Endothelial cell of umbilical vein (primary cell): ENCODE data around the gene CYP1A2.

Experiments
- EZH2 ChIP-seq: IDR thresholded peaks from 2 replicates; pipeline ENCODE4 v1.6.1; 2012; ENCODE audit warnings: borderline replicate concordance, low read depth, mild to moderate bottlenecking, moderate library complexity, low read length, inconsistent platforms; ENCODE audit not compliant: severe bottlenecking
- FOS ChIP-seq: IDR thresholded peaks from 2 replicates; pipeline ENCODE4 v1.6.1; 2011; ENCODE audit warnings: mild to moderate bottlenecking, low read length, moderate library complexity, borderline replicate concordance; ENCODE audit not compliant: insufficient read depth
- JUN ChIP-seq: IDR thresholded peaks from 2 replicates; pipeline ENCODE4 v1.6.1; 2011; ENCODE audit warnings: borderline replicate concordance, low read depth; ENCODE audit not compliant: insufficient read length, insufficient read depth
- MYC ChIP-seq: IDR thresholded peaks from one replicate; pipeline ENCODE4 v1.6.1; 2011; ENCODE audit warnings: mild to moderate bottlenecking, low read depth, low read length
- POLR2A ChIP-seq: IDR thresholded peaks from 2 replicates; pipeline ENCODE4 v1.6.1; 2012; ENCODE audit warnings: low read depth, mild to moderate bottlenecking, control low read depth, low read length
- POLR2AphosphoS5 ChIP-seq: IDR thresholded peaks from 2 replicates; pipeline ENCODE4 v1.6.1; 2012; ENCODE audit warnings: low read depth, mild to moderate bottlenecking, control low read depth, low read length, moderate library complexity; ENCODE audit not compliant: insufficient read depth
- TF ChIP-seq, protein P1 (sequence below), 2 donors: IDR thresholded peaks; 1 replicate in 1 of 2; 2 replicates in 1 of 2; pipeline ENCODE4 v1.5.1; 2011; ENCODE audit warnings: low read length in 2 of 2, mild to moderate bottlenecking in 2 of 2, moderate library complexity in 2 of 2, control low read depth in 1 of 2, inconsistent platforms in 1 of 2, low read depth in 1 of 2; ENCODE audit not compliant: insufficient read depth in 1 of 2; ENCODE audit errors: extremely low read depth in 1 of 2
- TF ChIP-seq, protein P2 (sequence below): IDR thresholded peaks from 2 replicates; pipeline ENCODE4 v1.6.1; 2011; ENCODE audit not compliant: insufficient read depth, insufficient read length

DNA sequence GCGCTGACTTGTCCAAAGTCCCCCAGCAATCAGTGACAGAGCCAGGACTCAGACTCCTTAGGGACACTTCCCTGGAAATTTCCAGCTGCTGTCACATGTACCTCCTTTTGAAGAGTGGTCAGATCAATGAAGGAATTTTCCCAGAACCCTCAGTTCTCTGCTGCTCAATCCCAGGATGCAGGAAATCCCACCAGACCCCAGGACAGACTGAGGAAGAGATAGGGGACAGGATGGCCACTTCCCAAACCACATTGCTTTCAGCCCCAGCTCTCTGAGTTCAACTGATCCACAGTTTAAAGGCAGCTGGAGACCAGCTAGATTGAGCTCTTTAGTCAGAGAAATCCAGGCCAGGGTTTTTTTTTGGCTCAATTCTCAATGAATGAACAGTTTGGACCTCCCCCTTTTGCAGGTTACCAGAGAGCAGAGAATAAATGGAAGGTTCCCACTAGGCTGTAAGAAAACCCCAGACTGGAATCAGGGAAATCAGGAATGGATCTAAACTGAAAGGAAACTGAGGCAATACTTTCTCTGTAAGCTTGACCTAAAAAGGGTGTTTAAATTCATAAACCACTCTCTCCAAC, 24.8 kb upstream of the CYP1A2 start:
- TF ChIP-seq, protein P1, sequence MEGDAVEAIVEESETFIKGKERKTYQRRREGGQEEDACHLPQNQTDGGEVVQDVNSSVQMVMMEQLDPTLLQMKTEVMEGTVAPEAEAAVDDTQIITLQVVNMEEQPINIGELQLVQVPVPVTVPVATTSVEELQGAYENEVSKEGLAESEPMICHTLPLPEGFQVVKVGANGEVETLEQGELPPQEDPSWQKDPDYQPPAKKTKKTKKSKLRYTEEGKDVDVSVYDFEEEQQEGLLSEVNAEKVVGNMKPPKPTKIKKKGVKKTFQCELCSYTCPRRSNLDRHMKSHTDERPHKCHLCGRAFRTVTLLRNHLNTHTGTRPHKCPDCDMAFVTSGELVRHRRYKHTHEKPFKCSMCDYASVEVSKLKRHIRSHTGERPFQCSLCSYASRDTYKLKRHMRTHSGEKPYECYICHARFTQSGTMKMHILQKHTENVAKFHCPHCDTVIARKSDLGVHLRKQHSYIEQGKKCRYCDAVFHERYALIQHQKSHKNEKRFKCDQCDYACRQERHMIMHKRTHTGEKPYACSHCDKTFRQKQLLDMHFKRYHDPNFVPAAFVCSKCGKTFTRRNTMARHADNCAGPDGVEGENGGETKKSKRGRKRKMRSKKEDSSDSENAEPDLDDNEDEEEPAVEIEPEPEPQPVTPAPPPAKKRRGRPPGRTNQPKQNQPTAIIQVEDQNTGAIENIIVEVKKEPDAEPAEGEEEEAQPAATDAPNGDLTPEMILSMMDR (IDR thresholded peaks at IDR 0.05; ENCODE audit: extremely low read depth in 1 of 2, insufficient read depth in 1 of 2, low read depth in 1 of 2, low read length in 2 of 2) = no peak
- TF ChIP-seq EZH2 (no peak), POLR2A (no peak), POLR2AphosphoS5 (no peak), JUN (no peak), MYC (no peak), FOS (no peak)
- TF ChIP-seq, protein P2, sequence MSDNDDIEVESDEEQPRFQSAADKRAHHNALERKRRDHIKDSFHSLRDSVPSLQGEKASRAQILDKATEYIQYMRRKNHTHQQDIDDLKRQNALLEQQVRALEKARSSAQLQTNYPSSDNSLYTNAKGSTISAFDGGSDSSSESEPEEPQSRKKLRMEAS = no peak
